Liver (tissue), 9 donors: ENCODE data around the gene CDPF1. TPM values are rescaled to one million over a fixed set of nuclear protein-coding genes. Genes with fewer than 3 reads are reported as not detected.

Source experiments
- DNase-seq: peaks from one replicate; pipeline ENCODE4 v3.0.0-alpha.2; 2017; ENCODE audit warnings: low spot score
- H3K27ac ChIP-seq, 2 donors: one replicate each; pipeline ENCODE4 v1.7.0; 2013; ENCODE audit warnings: inconsistent platforms in 2 of 2, low read length in 2 of 2, control low read depth in 1 of 2, low read depth in 1 of 2, mild to moderate bottlenecking in 1 of 2
- H3K27me3 ChIP-seq, 4 donors: one replicate each; pipeline versions ENCODE4 v1.6.1 to v1.7.0; 2013; ENCODE audit warnings: low read length in 3 of 4, inconsistent platforms in 1 of 4, mild to moderate bottlenecking in 1 of 4, moderate library complexity in 1 of 4; ENCODE audit not compliant: control insufficient read depth in 4 of 4, insufficient read depth in 4 of 4
- H3K36me3 ChIP-seq, 4 donors: one replicate each; pipeline versions ENCODE4 v1.6.1 to v1.7.0; 2013; ENCODE audit warnings: low read length in 3 of 4, mild to moderate bottlenecking in 3 of 4, low read depth in 1 of 4, moderate library complexity in 1 of 4; ENCODE audit not compliant: control insufficient read depth in 4 of 4, insufficient read depth in 3 of 4
- H3K4me1 ChIP-seq, 4 donors: one replicate each; pipeline versions ENCODE4 v1.6.1 to v1.7.0; 2013; ENCODE audit warnings: low read length in 3 of 4, mild to moderate bottlenecking in 3 of 4, moderate library complexity in 1 of 4; ENCODE audit not compliant: control insufficient read depth in 4 of 4, insufficient read depth in 4 of 4
- H3K4me3 ChIP-seq, 3 donors: one replicate each; pipeline versions ENCODE4 v1.6.1 to v1.7.0; 2013; ENCODE audit warnings: low read length in 3 of 3, control low read depth in 1 of 3, low read depth in 1 of 3, mild to moderate bottlenecking in 1 of 3
- H3K9ac ChIP-seq, 2 donors: one replicate each; pipeline ENCODE4 v1.7.0; 2013; ENCODE audit warnings: low read length in 2 of 2, mild to moderate bottlenecking in 2 of 2, moderate library complexity in 2 of 2, control low read depth in 1 of 2, low read depth in 1 of 2
- H3K9me3 ChIP-seq, 4 donors: one replicate each; pipeline versions ENCODE4 v1.6.1 to v1.7.0; 2013; ENCODE audit warnings: low read length in 3 of 4; ENCODE audit not compliant: control insufficient read depth in 4 of 4
- CTCF ChIP-seq: fragments of 150-350 bp; IDR thresholded peaks from 2 replicates; pipeline ENCODE4 v1.5.1; 2017; ENCODE audit warnings: improper control_type of control experiment, low read depth, low read length; ENCODE audit not compliant: missing input control
- EGR1 ChIP-seq, 2 donors: IDR thresholded peaks; 2 replicates each; pipeline ENCODE4 v1.6.1; 2016 to 2018; ENCODE audit warnings: antibody characterized with exemption in 2 of 2, low read depth in 2 of 2
- FOXA1 ChIP-seq: IDR thresholded peaks from 2 replicates; pipeline ENCODE4 v1.6.1; 2016; ENCODE audit warnings: antibody characterized with exemption
- FOXA2 ChIP-seq: IDR thresholded peaks from 2 replicates; pipeline ENCODE4 v1.6.1; 2016; ENCODE audit warnings: antibody characterized with exemption
- GABPA ChIP-seq, 2 donors: IDR thresholded peaks in 1 of 2; conservative IDR thresholded peaks in 1 of 2; 2 replicates each; pipeline ENCODE4 v1.6.1; 2016; ENCODE audit warnings: antibody characterized with exemption in 2 of 2, mild to moderate bottlenecking in 1 of 2, moderate library complexity in 1 of 2
- HNF4A ChIP-seq, 2 donors: conservative IDR thresholded peaks; 2 replicates each; pipeline ENCODE4 v1.6.1; 2016; ENCODE audit warnings: antibody characterized with exemption in 2 of 2, mild to moderate bottlenecking in 2 of 2
- HNF4G ChIP-seq: IDR thresholded peaks from 2 replicates; pipeline ENCODE4 v1.6.1; 2016; ENCODE audit warnings: antibody characterized with exemption
- NR2F2 ChIP-seq: IDR thresholded peaks from 2 replicates; pipeline ENCODE4 v1.6.1; 2016; ENCODE audit warnings: antibody characterized with exemption
- RAD21 ChIP-seq, 2 donors: IDR thresholded peaks; 2 replicates each; pipeline ENCODE4 v1.6.1; 2016; ENCODE audit warnings: antibody characterized with exemption in 2 of 2, mild to moderate bottlenecking in 2 of 2
- REST ChIP-seq: IDR thresholded peaks from 2 replicates; pipeline ENCODE4 v1.6.1; 2016; ENCODE audit warnings: antibody characterized with exemption, mild to moderate bottlenecking
- RXRA ChIP-seq, 2 donors: IDR thresholded peaks; 2 replicates each; pipeline ENCODE4 v1.6.1; 2017 to 2018; ENCODE audit warnings: antibody characterized with exemption in 2 of 2, mild to moderate bottlenecking in 1 of 2
- SP1 ChIP-seq: IDR thresholded peaks from 2 replicates; pipeline ENCODE4 v1.6.1; 2018; ENCODE audit warnings: antibody characterized with exemption, mild to moderate bottlenecking
- TAF1 ChIP-seq: conservative IDR thresholded peaks from 2 replicates; pipeline ENCODE4 v1.6.1; 2016; ENCODE audit warnings: antibody characterized with exemption, mild to moderate bottlenecking
- YY1 ChIP-seq: IDR thresholded peaks from 2 replicates; pipeline ENCODE4 v1.6.1; 2016; ENCODE audit warnings: antibody characterized with exemption, mild to moderate bottlenecking
- WGBS: extraction: QIAGEN DNeasy Blood & Tissue Kit; methylation state at CpG from one replicate; pipeline ENCODE4 v1.1.7; 2013; 5-methylcytosine and 5-hydroxymethylcytosine counted together
- polyA plus RNA-seq, 2 donors: library from polyadenylated mRNA; stranded (reverse) in 1 of 2; unstranded in 1 of 2; fragments of 200-250 nt in 1 of 2; fragments of >200 nt in 1 of 2; fragmentation: Nextera tagmentation in 1 of 2; extraction: Ambion mirVana in 1 of 2; gene quantifications; one replicate each; pipeline versions ENCODE4 v1.2.1 to v1.2.3, GENCODE V29; 2013 to 2015
- total RNA-seq, 2 donors: library from RNA; depleted of rRNA; stranded (reverse); fragments of >200 nt; gene quantifications; one replicate each; pipeline ENCODE4 v1.2.3, GENCODE V29; 2014
- TF ChIP-seq, protein P1 (sequence below): IDR thresholded peaks from 2 replicates; pipeline ENCODE4 v1.6.1; 2016; ENCODE audit warnings: antibody characterized with exemption
- donor health status: healthy.
- donor health status: healthy.
- donor health status: healthy.
- donor health status: healthy.
- donor health status: healthy.

The CDPF1 gene
- total and polyA plus RNA-seq, 4 donors: 3.9 to 6.6 (median 5.3) TPM

GRCh38 chr22:46224044-46224897 lies 25.8 kb downstream of the CDPF1 start (continued):
- TF ChIP-seq CTCF (no peak), HNF4A (conservative IDR thresholded peaks at IDR 0.05) (peak in 1 of 2 donors; percentile 48), YY1 (no peak), GABPA (IDR thresholded peaks at IDR 0.05 in 1 of 2, conservative IDR thresholded peaks at IDR 0.05 in 1 of 2) (no peak), NR2F2 (no peak), FOXA2 (no peak), SP1 (no peak)
- TF ChIP-seq, protein P1, sequence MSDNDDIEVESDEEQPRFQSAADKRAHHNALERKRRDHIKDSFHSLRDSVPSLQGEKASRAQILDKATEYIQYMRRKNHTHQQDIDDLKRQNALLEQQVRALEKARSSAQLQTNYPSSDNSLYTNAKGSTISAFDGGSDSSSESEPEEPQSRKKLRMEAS: no peak

GRCh38 chr22:46220921-46221320 lies 29.2 kb downstream of the CDPF1 start:
- Histone ChIP-seq H3K9me3 (no peaks in the 10 kb centered on the region), H3K4me1 (peaks cover 0 to 7% (median 3%) of the 10 kb centered on the region in 4 donors), H3K27me3 (no peaks in the 10 kb centered on the region), H3K36me3 (peaks cover 31 to 55% (median 52%) of the 10 kb centered on the region in 4 donors), H3K4me3 (no peak overlapping the region), H3K9ac (no peak overlapping the region), H3K27ac (no peak overlapping the region)
- TF ChIP-seq REST (no peak), EGR1 (IDR thresholded peaks at IDR 0.05; ENCODE audit: low read depth in 2 of 2) (no peak), HNF4A (conservative IDR thresholded peaks at IDR 0.05) (no peak), GABPA (IDR thresholded peaks at IDR 0.05 in 1 of 2, conservative IDR thresholded peaks at IDR 0.05 in 1 of 2) (no peak), RXRA (IDR thresholded peaks at IDR 0.05) (no peak), FOXA2 (no peak)
- TF ChIP-seq, protein P1: no peak
- WGBS: 96% methylated on average over 5 of the region's 5 CpGs
- DNase-seq: no peak

- no peaks in the 10 kb centered on the region for H3K27me3 ChIP-seq
- no peaks in the 10 kb centered on the region for H3K9me3 ChIP-seq
- H3K4me3 ChIP-seq: no peak overlapping the region
- no peak for DNase-seq
- peaks cover 28 to 57% (median 55%) of the 10 kb centered on the region in 4 donors for H3K36me3 ChIP-seq
- H3K27ac ChIP-seq: peak overlapping the region; percentile 20 to 34
- WGBS: 65% methylated on average over 10 of the region's 10 CpGs
- no peak overlapping the region for H3K9ac ChIP-seq
- peaks cover 0 to 7% (median 3%) of the 10 kb centered on the region in 4 donors for H3K4me1 ChIP-seq
- no peak for TF ChIP-seq RAD21 (IDR thresholded peaks at IDR 0.05)
- no peak for TF ChIP-seq FOXA2
- no peak for TF ChIP-seq YY1
- no peak for TF ChIP-seq RXRA (IDR thresholded peaks at IDR 0.05)
- TF ChIP-seq GABPA (IDR thresholded peaks at IDR 0.05 in 1 of 2, conservative IDR thresholded peaks at IDR 0.05 in 1 of 2): no peak
- no peak for TF ChIP-seq REST
- TF ChIP-seq HNF4G: no peak
- TF ChIP-seq, protein P1: no peak
- TF ChIP-seq HNF4A (conservative IDR thresholded peaks at IDR 0.05): no peak
- TF ChIP-seq FOXA1: no peak
- TF ChIP-seq TAF1: no peak
- no peak for TF ChIP-seq SP1
- TF ChIP-seq EGR1 (IDR thresholded peaks at IDR 0.05; ENCODE audit: low read depth in 2 of 2): no peak
Measured at GRCh38 chr22:46219636-46220035, 30.5 kb downstream of the CDPF1 start.
